Neural cell (in vitro differentiated cells): ENCODE results near the gene PRKD1. TPM values are rescaled to one million over a fixed set of nuclear protein-coding genes. Genes with fewer than 3 reads are reported as not detected.
"Not testable (repeated sequence)": the region's sequence is repeated elsewhere in the genome, so short reads cannot be mapped to it uniquely, and the experiment has no call there.

Experiments used
- H2AFZ ChIP-seq: fragments of 200-600, 300-800 bp; sonication (generic), shearing (Covaris generic); 2 replicates; pipeline ENCODE4 v1.6.0; 2014; ENCODE audit warnings: low read depth, mild to moderate bottlenecking, antibody characterized with exemption, low read length, moderate library complexity
- H3F3A ChIP-seq: fragments of 200-600 bp; shearing (Covaris generic); 2 replicates; pipeline ENCODE4 v1.6.1; 2016; ENCODE audit warnings: mild to moderate bottlenecking, moderate library complexity, mixed read lengths, antibody characterized with exemption, low read length; ENCODE audit not compliant: insufficient read depth, poor library complexity, severe bottlenecking
- H3K27ac ChIP-seq: fragments of 200-600, 300-800 bp; sonication (generic), shearing (Covaris generic); 2 replicates; pipeline ENCODE4 v1.5.1; 2014; ENCODE audit warnings: mild to moderate bottlenecking, low read length, moderate library complexity
- H3K27me3 ChIP-seq: fragments of 300-800, 200-600 bp; sonication (generic), shearing (Covaris generic); 2 replicates; pipeline ENCODE4 v1.6.0; 2014; ENCODE audit warnings: mild to moderate bottlenecking, low read depth, low read length, moderate library complexity; ENCODE audit not compliant: insufficient read depth
- H3K36me3 ChIP-seq: fragments of 300-800, 200-600 bp; sonication (generic), shearing (Covaris generic); 2 replicates; pipeline ENCODE4 v1.5.1; 2014; ENCODE audit warnings: mild to moderate bottlenecking, antibody characterized with exemption, low read length, moderate library complexity; ENCODE audit not compliant: insufficient read depth
- H3K4me2 ChIP-seq: fragments of 300-800, 200-600 bp; sonication (generic), shearing (Covaris generic); 2 replicates; pipeline ENCODE4 v1.6.0; 2014; ENCODE audit warnings: mild to moderate bottlenecking, low read length
- H3K4me3 ChIP-seq: fragments of 300-800, 200-600 bp; sonication (generic), shearing (Covaris generic); 2 replicates; pipeline ENCODE4 v1.5.1; 2014; ENCODE audit warnings: mild to moderate bottlenecking, low read length, moderate library complexity
- H3K79me2 ChIP-seq: fragments of 200-600 bp; shearing (Covaris generic); replicated peaks from 2 replicates; pipeline ENCODE4 v1.6.0; 2014; ENCODE audit warnings: mild to moderate bottlenecking, low read length, moderate library complexity; ENCODE audit not compliant: insufficient read depth
- H3K9ac ChIP-seq: fragments of 300-800, 200-600 bp; sonication (generic), shearing (Covaris generic); 2 replicates; pipeline ENCODE4 v1.6.1; 2016; ENCODE audit warnings: mild to moderate bottlenecking, low read length, mixed read lengths
- H3K9me2 ChIP-seq: fragments of 200-600 bp; shearing (Covaris generic); 2 replicates; pipeline ENCODE4 v1.6.1; 2016; ENCODE audit warnings: mild to moderate bottlenecking, low read length, mixed read lengths; ENCODE audit not compliant: insufficient read depth
- H3K9me3 ChIP-seq: fragments of 200-600, 300-800 bp; sonication (generic), shearing (Covaris generic); 2 replicates; pipeline ENCODE4 v1.6.1; 2016; ENCODE audit warnings: mild to moderate bottlenecking, mixed run types, low read length, moderate library complexity, mixed read lengths
- H4K20me1 ChIP-seq: fragments of 200-600 bp; shearing (Covaris generic); 2 replicates; pipeline ENCODE4 v1.6.1; 2016; ENCODE audit warnings: mild to moderate bottlenecking, mixed run types; ENCODE audit not compliant: insufficient read depth
- EP300 ChIP-seq: fragments of 450-650 bp; conservative IDR thresholded peaks from 2 replicates; pipeline ENCODE4 v1.6.1; 2014; ENCODE audit warnings: antibody characterized with exemption, mild to moderate bottlenecking, moderate library complexity; ENCODE audit not compliant: poor library complexity, severe bottlenecking
- EZH2 ChIP-seq: fragments of 200-600, 300-800 bp; shearing (Covaris generic), sonication (generic); IDR thresholded peaks from 2 replicates; pipeline ENCODE4 v1.6.1; 2014; ENCODE audit warnings: antibody characterized with exemption, low read length, borderline replicate concordance, mild to moderate bottlenecking; ENCODE audit not compliant: insufficient read depth, poor library complexity, severe bottlenecking
- MXI1 ChIP-seq: fragments of 450-650 bp; conservative IDR thresholded peaks from 2 replicates; pipeline ENCODE4 v1.6.1; 2014; ENCODE audit warnings: antibody characterized with exemption, mild to moderate bottlenecking; ENCODE audit not compliant: poor library complexity, severe bottlenecking
- POLR2AphosphoS5 ChIP-seq: IDR thresholded peaks from 2 replicates; pipeline ENCODE4 v1.6.1; 2012
- RAD21 ChIP-seq: fragments of 450-650 bp; conservative IDR thresholded peaks from 2 replicates; pipeline ENCODE4 v1.6.1; 2014; ENCODE audit warnings: antibody characterized with exemption, mild to moderate bottlenecking, moderate library complexity
- SMC3 ChIP-seq: fragments of 450-650 bp; conservative IDR thresholded peaks from 2 replicates; pipeline ENCODE4 v1.6.1; 2014; ENCODE audit warnings: antibody characterized with exemption, mild to moderate bottlenecking, moderate library complexity; ENCODE audit not compliant: poor library complexity
- TAF1 ChIP-seq: IDR thresholded peaks from 2 replicates; pipeline ENCODE4 v1.6.1; 2012; ENCODE audit warnings: low read depth
- polyA plus RNA-seq: library from polyadenylated mRNA; depleted of rRNA; stranded (reverse); fragments of >200 nt; gene quantifications from 2 replicates; pipeline ENCODE4 v1.2.3, GENCODE V29; 2014
- TF ChIP-seq, protein P1 (sequence below): fragments of 450-650 bp; IDR thresholded peaks from 2 replicates; pipeline ENCODE4 v1.5.1; 2014; ENCODE audit warnings: antibody characterized with exemption, mild to moderate bottlenecking, moderate library complexity; ENCODE audit not compliant: poor library complexity, severe bottlenecking
- TF ChIP-seq, protein P2 (sequence below): IDR thresholded peaks from 2 replicates; pipeline ENCODE4 v1.6.1; 2012; ENCODE audit warnings: borderline replicate concordance

The PRKD1 gene
- polyA plus RNA-seq, 1 donor from 2014 or later = 9.6 TPM

DNA sequence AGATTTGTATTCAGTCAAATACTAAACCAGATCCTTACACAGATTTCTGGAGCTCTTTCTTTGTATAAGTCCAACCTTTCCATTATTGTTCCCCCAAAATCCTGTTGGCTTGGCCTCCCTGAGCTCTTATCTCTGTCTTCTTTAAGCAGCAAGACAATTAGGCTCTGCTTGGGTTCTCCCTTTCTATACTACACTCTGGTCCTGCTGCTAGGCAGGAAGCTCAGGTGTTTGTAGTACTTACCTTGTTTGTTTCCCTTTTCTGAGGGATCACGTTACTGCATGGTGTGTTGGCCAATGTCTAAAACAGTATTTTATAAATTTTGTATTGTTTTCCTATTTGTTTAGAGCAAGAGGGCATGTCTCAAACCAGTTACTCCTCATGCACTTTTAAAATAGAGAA is 192.9 kb downstream of the PRKD1 start:
- Histone ChIP-seq H3K36me3 (no peaks in the 10 kb centered on the region), H4K20me1 (no peaks in the 10 kb centered on the region), H3K79me2 (no peaks in the 10 kb centered on the region), H3K9me3 (no peaks in the 10 kb centered on the region), H3K4me3 (no peak overlapping the region), H2AFZ (no peak overlapping the region), H3K27ac (no peak overlapping the region), H3F3A (no peaks in the 10 kb centered on the region), H3K9me2 (no peaks in the 10 kb centered on the region), H3K4me2 (no peak overlapping the region), H3K9ac (no peak overlapping the region), H3K27me3 (no peaks in the 10 kb centered on the region)
- TF ChIP-seq SMC3 = no peak
- TF ChIP-seq TAF1 = no peak
- no peak for TF ChIP-seq EZH2
- no peak for TF ChIP-seq POLR2AphosphoS5
- TF ChIP-seq EP300 = no peak
- TF ChIP-seq, protein P1, sequence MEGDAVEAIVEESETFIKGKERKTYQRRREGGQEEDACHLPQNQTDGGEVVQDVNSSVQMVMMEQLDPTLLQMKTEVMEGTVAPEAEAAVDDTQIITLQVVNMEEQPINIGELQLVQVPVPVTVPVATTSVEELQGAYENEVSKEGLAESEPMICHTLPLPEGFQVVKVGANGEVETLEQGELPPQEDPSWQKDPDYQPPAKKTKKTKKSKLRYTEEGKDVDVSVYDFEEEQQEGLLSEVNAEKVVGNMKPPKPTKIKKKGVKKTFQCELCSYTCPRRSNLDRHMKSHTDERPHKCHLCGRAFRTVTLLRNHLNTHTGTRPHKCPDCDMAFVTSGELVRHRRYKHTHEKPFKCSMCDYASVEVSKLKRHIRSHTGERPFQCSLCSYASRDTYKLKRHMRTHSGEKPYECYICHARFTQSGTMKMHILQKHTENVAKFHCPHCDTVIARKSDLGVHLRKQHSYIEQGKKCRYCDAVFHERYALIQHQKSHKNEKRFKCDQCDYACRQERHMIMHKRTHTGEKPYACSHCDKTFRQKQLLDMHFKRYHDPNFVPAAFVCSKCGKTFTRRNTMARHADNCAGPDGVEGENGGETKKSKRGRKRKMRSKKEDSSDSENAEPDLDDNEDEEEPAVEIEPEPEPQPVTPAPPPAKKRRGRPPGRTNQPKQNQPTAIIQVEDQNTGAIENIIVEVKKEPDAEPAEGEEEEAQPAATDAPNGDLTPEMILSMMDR = no peak
- no peak for TF ChIP-seq RAD21
- TF ChIP-seq MXI1 = no peak
- TF ChIP-seq, protein P2, sequence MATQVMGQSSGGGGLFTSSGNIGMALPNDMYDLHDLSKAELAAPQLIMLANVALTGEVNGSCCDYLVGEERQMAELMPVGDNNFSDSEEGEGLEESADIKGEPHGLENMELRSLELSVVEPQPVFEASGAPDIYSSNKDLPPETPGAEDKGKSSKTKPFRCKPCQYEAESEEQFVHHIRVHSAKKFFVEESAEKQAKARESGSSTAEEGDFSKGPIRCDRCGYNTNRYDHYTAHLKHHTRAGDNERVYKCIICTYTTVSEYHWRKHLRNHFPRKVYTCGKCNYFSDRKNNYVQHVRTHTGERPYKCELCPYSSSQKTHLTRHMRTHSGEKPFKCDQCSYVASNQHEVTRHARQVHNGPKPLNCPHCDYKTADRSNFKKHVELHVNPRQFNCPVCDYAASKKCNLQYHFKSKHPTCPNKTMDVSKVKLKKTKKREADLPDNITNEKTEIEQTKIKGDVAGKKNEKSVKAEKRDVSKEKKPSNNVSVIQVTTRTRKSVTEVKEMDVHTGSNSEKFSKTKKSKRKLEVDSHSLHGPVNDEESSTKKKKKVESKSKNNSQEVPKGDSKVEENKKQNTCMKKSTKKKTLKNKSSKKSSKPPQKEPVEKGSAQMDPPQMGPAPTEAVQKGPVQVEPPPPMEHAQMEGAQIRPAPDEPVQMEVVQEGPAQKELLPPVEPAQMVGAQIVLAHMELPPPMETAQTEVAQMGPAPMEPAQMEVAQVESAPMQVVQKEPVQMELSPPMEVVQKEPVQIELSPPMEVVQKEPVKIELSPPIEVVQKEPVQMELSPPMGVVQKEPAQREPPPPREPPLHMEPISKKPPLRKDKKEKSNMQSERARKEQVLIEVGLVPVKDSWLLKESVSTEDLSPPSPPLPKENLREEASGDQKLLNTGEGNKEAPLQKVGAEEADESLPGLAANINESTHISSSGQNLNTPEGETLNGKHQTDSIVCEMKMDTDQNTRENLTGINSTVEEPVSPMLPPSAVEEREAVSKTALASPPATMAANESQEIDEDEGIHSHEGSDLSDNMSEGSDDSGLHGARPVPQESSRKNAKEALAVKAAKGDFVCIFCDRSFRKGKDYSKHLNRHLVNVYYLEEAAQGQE = no peak

DNA sequence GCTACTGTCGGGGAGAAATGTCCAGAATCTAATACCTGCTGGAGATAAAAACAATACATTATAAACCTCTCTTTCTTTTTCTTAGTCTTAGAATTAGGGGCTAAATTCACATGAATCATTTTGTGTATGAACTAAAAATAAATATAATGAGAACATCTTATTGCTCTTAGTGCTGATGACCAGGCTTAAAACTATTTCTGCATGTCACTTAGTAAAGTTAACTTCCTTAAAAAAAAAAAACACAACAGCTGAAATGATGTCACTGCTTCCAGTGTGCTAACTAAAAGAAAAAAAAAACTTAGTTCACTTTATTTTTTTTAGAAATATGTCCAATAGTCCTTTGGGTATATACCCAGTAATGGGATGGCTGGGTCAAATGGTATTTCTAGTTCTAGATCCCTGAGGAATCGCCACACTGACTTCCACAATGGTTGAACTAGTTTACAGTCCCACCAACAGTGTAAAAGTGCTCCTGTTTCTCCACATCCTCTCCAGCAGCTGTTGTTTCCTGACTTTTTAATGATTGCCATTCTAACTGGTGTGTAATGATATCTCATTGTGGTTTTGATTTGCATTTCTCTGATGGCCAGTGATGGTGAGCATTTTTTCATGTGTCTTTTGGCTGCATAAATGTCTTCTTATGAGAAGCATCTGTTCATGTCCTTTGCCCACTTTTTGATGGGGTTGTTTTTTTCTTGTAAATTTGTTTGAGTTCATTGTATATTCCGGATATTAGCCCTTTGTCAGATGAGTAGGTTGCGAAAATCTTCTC is 200.9 kb downstream of the PRKD1 start:
- not testable (repeated sequence) for H3F3A ChIP-seq, H3K4me2 ChIP-seq, H3K9me2 ChIP-seq, H3K4me3 ChIP-seq, H3K27ac ChIP-seq, H3K9ac ChIP-seq, H2AFZ ChIP-seq, H3K9me3 ChIP-seq, H3K27me3 ChIP-seq, H4K20me1 ChIP-seq, H3K79me2 ChIP-seq, H3K36me3 ChIP-seq
